Caco-2 (cell line): ENCODE measurements around the gene VWA8. TPM values are rescaled to one million over a fixed set of nuclear protein-coding genes. Genes with fewer than 3 reads are reported as not detected.

ENCODE experiments used
- BruUV-seq: library from RNA; stranded (reverse); fragments of 400-500 nt; replicated peaks from 2 replicates; lab custom pipeline; 2021; lab: Mats Ljungman, UMichigan
- CTCF ChIA-PET: fragments of 300-600 bp; sonication (Branson Sonifier 250); formaldehyde crosslinking; loops from one replicate; lab custom pipeline; 2022; ENCODE audit warnings: antibody characterized with exemption; lab: Charles Lee
- POLR2A ChIA-PET: fragments of 300-600 bp; sonication (Branson Sonifier 250); formaldehyde crosslinking; loops from one replicate; lab custom pipeline; 2022; ENCODE audit warnings: antibody characterized with exemption; lab: Charles Lee
- DNase-seq, 2 experiments: peaks; one replicate each; pipeline versions ENCODE4 v3.0.0 to v3.0.0-alpha.2; 2020 to 2022
- H3K27me3 ChIP-seq: replicated peaks from 2 replicates; pipeline ENCODE4 v1.6.0; 2011; ENCODE audit warnings: low read length; ENCODE audit not compliant: control insufficient read depth, insufficient read depth
- H3K36me3 ChIP-seq: 2 replicates; pipeline ENCODE4 v1.5.1; 2011; ENCODE audit warnings: low read length; ENCODE audit not compliant: control insufficient read depth, insufficient read depth
- H3K4me1 ChIP-seq: fragments of 250-450 bp; sonication (Bioruptor Pico); 2 replicates; pipeline ENCODE4 v1.5.1; 2020; ENCODE audit warnings: mild to moderate bottlenecking
- H3K4me3 ChIP-seq: 2 replicates; pipeline ENCODE4 v1.5.1; 2011; ENCODE audit warnings: low read depth, mild to moderate bottlenecking, control low read depth, low read length
- H3K9me3 ChIP-seq: fragments of 250-450 bp; sonication (Bioruptor Pico); 2 replicates; pipeline ENCODE4 v1.5.1; 2020; ENCODE audit warnings: mild to moderate bottlenecking, moderate library complexity
- H3K27ac Mint-ChIP-seq: one replicate; pipeline ENCODE4 v1.8.0; 2022; ENCODE audit warnings: mixed read lengths; ENCODE audit not compliant: unreplicated experiment
- H3K27me3 Mint-ChIP-seq: one replicate; pipeline ENCODE4 v1.8.0; 2022; ENCODE audit warnings: mixed read lengths; ENCODE audit not compliant: insufficient read depth, unreplicated experiment
- H3K36me3 Mint-ChIP-seq: one replicate; pipeline ENCODE4 v1.8.0; 2022; ENCODE audit warnings: mild to moderate bottlenecking, mixed read lengths; ENCODE audit not compliant: insufficient read depth, unreplicated experiment
- H3K4me1 Mint-ChIP-seq: one replicate; pipeline ENCODE4 v1.8.0; 2022; ENCODE audit warnings: low read depth, mixed read lengths; ENCODE audit not compliant: unreplicated experiment
- H3K4me3 Mint-ChIP-seq: one replicate; pipeline ENCODE4 v1.8.0; 2022; ENCODE audit warnings: mild to moderate bottlenecking, moderate library complexity, mixed read lengths; ENCODE audit not compliant: unreplicated experiment
- H3K9me3 Mint-ChIP-seq: one replicate; pipeline ENCODE4 v1.8.0; 2022; ENCODE audit warnings: mixed read lengths; ENCODE audit not compliant: unreplicated experiment
- CTCF ChIP-seq, 2 experiments: fragments of 200-600 bp in 1 of 2; IDR thresholded peaks; 1 replicate in 1 of 2; 2 replicates in 1 of 2; pipeline versions ENCODE4 v1.5.1 to v1.8.0; 2011 to 2022; ENCODE audit warnings: antibody characterized with exemption in 1 of 2, control low read depth in 1 of 2, inconsistent platforms in 1 of 2, low read depth in 1 of 2, low read length in 1 of 2, mild to moderate bottlenecking in 1 of 2, moderate library complexity in 1 of 2; ENCODE audit not compliant: insufficient read depth in 1 of 2, severe bottlenecking in 1 of 2, unreplicated experiment in 1 of 2
- intact Hi-C: fragments of 100-400 bp; cut with micrococcal nuclease; formaldehyde crosslinking; loops from one replicate; pipeline ENCODE4 v1.10.0; 2022; ENCODE audit not compliant: unreplicated experiment
- total RNA-seq: library from RNA; stranded (reverse); gene quantifications from 2 replicates; pipeline ENCODE4 v1.2.3, GENCODE V29; 2022

Gene VWA8
- total RNA-seq, 1 experiment from 2014 or later = 20.7 TPM

GRCh38 chr13:41563341-41563983 lies 397.4 kb downstream of the VWA8 start:
- Mint-ChIP-seq H3K36me3 (peaks cover 7% of the 10 kb centered on the region), H3K9me3 (peaks cover 2% of the 10 kb centered on the region), H3K4me1 (peaks cover 7% of the 10 kb centered on the region), H3K27me3 (no peaks in the 10 kb centered on the region), H3K27ac (no peak overlapping the region), H3K4me3 (no peak overlapping the region)
- no peak for DNase-seq
- H3K4me1 ChIP-seq = peaks cover 10% of the 10 kb centered on the region
- TF ChIP-seq CTCF (IDR thresholded peaks at IDR 0.05; ENCODE audit: insufficient read depth in 1 of 2, low read depth in 1 of 2, low read length in 1 of 2, severe bottlenecking in 1 of 2, unreplicated experiment in 1 of 2) = no peak
- no peaks in the 10 kb centered on the region for H3K27me3 ChIP-seq
- no peaks in the 10 kb centered on the region for H3K36me3 ChIP-seq
- H3K4me3 ChIP-seq = no peak overlapping the region
- BruUV-seq = no TSS peak
- POLR2A ChIA-PET = interaction anchor here (0.5 kb wide), 1 partner anchor 88 kb away, joined by 3 read pairs; no protein-coding TSS in a partner anchor
- H3K9me3 ChIP-seq = no peaks in the 10 kb centered on the region
- intact Hi-C loops = no loop called here
- CTCF ChIA-PET = no interaction called here

- Mint-ChIP-seq H3K4me1 (peaks cover 7% of the 10 kb centered on the region), H3K4me3 (no peak overlapping the region), H3K36me3 (peaks cover 7% of the 10 kb centered on the region), H3K27ac (no peak overlapping the region), H3K27me3 (no peaks in the 10 kb centered on the region), H3K9me3 (peaks cover 10% of the 10 kb centered on the region)
- DNase-seq = no peak
- intact Hi-C loops = no loop called here
- no TSS peak for BruUV-seq
- H3K27me3 ChIP-seq = no peaks in the 10 kb centered on the region
- ChIA-PET CTCF (no interaction called here), POLR2A (no interaction called here)
- H3K4me3 ChIP-seq = no peak overlapping the region
- H3K36me3 ChIP-seq = no peaks in the 10 kb centered on the region
- no peaks in the 10 kb centered on the region for H3K9me3 ChIP-seq
- peaks cover 10% of the 10 kb centered on the region for H3K4me1 ChIP-seq
- no peak for TF ChIP-seq CTCF (IDR thresholded peaks at IDR 0.05; ENCODE audit: insufficient read depth in 1 of 2, low read depth in 1 of 2, low read length in 1 of 2, severe bottlenecking in 1 of 2, unreplicated experiment in 1 of 2)
Measured at GRCh38 chr13:41562541-41563178, 398.2 kb downstream of the VWA8 start.

- Histone ChIP-seq H3K9me3 (no peaks in the 10 kb centered on the region), H3K4me1 (peaks cover 10% of the 10 kb centered on the region), H3K36me3 (no peaks in the 10 kb centered on the region), H3K4me3 (no peak overlapping the region), H3K27me3 (no peaks in the 10 kb centered on the region)
- ChIA-PET POLR2A (no interaction called here), CTCF (no interaction called here)
- no TSS peak for BruUV-seq
- DNase-seq = no peak
- intact Hi-C loops = no loop called here
- H3K4me3 Mint-ChIP-seq = no peak overlapping the region
- H3K9me3 Mint-ChIP-seq = peaks cover 16% of the 10 kb centered on the region
- H3K4me1 Mint-ChIP-seq = peaks cover 7% of the 10 kb centered on the region
- H3K27ac Mint-ChIP-seq = no peak overlapping the region
- no peak for TF ChIP-seq CTCF (IDR thresholded peaks at IDR 0.05; ENCODE audit: insufficient read depth in 1 of 2, low read depth in 1 of 2, low read length in 1 of 2, severe bottlenecking in 1 of 2, unreplicated experiment in 1 of 2)
- H3K36me3 Mint-ChIP-seq = peaks cover 7% of the 10 kb centered on the region
- no peaks in the 10 kb centered on the region for H3K27me3 Mint-ChIP-seq
Measured at GRCh38 chr13:41562083-41562482, 398.8 kb downstream of the VWA8 start.
